Spinal cord (tissue), 10 donors: ENCODE data around the gene CRYL1. TPM values are rescaled to one million over a fixed set of nuclear protein-coding genes. Genes with fewer than 3 reads are reported as not detected.
A peak's percentile ranks its signal among the peaks of the same experiment; 100 is the strongest.

Source experiments
- DNase-seq, 6 donors: peaks; one replicate each; pipeline versions ENCODE4 v3.0.0 to v3.0.0-alpha.2; 2013 to 2015; ENCODE audit warnings: low spot score in 6 of 6, low read depth in 4 of 6
- H3K27ac ChIP-seq: one replicate; pipeline ENCODE4 v1.5.1; 2013; ENCODE audit warnings: low read depth, low read length, control low read depth
- H3K27me3 ChIP-seq: one replicate; pipeline ENCODE4 v1.6.1; 2013; ENCODE audit warnings: low read length; ENCODE audit not compliant: control insufficient read depth, insufficient read depth
- H3K36me3 ChIP-seq: one replicate; pipeline ENCODE4 v1.6.1; 2013; ENCODE audit warnings: low read length; ENCODE audit not compliant: control insufficient read depth, insufficient read depth
- H3K4me1 ChIP-seq: one replicate; pipeline ENCODE4 v1.6.1; 2013; ENCODE audit warnings: low read length; ENCODE audit not compliant: control insufficient read depth, insufficient read depth
- H3K4me3 ChIP-seq: one replicate; pipeline ENCODE4 v1.5.1; 2013; ENCODE audit warnings: low read depth, low read length, control low read depth
- H3K9me3 ChIP-seq: one replicate; pipeline ENCODE4 v1.6.1; 2013; ENCODE audit warnings: low read length; ENCODE audit not compliant: control insufficient read depth, insufficient read depth
- WGBS: methylation state at CpG from one replicate; pipeline ENCODE4 v1.1.5; 2013; ENCODE audit warnings: missing lambda C conversion rate; ENCODE audit not compliant: insufficient coverage; 5-methylcytosine and 5-hydroxymethylcytosine counted together
- polyA plus RNA-seq, 2 donors: library from polyadenylated mRNA; unstranded; fragments of 120-200 nt; gene quantifications; one replicate each; pipeline ENCODE4 v1.2.1, GENCODE V29; 2013; ENCODE audit not compliant: insufficient read length in 2 of 2
- total RNA-seq, 2 donors: library from RNA; depleted of rRNA in 1 of 2; stranded (reverse); fragments of 120-200 nt in 1 of 2; fragments of >200 nt in 1 of 2; gene quantifications; one replicate each; pipeline versions ENCODE4 v1.2.3 to v1.2.4, GENCODE V29; 2013 to 2014
- donor health status: healthy.

Gene CRYL1
- total and polyA plus RNA-seq, 4 donors, result 43.9 to 60.0 (median 52.6) TPM

- H3K4me3 ChIP-seq, result no peak overlapping the region
- H3K36me3 ChIP-seq, result no peaks in the 10 kb centered on the region
- no peaks in the 10 kb centered on the region for H3K9me3 ChIP-seq
- 93% methylated on average over 9 of the region's 11 CpGs for WGBS
- no peaks in the 10 kb centered on the region for H3K27me3 ChIP-seq
- no peak overlapping the region for H3K27ac ChIP-seq
- peaks cover 13% of the 10 kb centered on the region for H3K4me1 ChIP-seq
- DNase-seq, result no peak
These were observed 39.6 kb upstream of the CRYL1 start for GRCh38 chr13:20565115-20565736.

- Histone ChIP-seq H3K4me1 (peaks cover 7% of the 10 kb centered on the region), H3K27me3 (no peaks in the 10 kb centered on the region), H3K4me3 (no peak overlapping the region), H3K27ac (peak overlapping the region; percentile 58), H3K9me3 (no peaks in the 10 kb centered on the region), H3K36me3 (no peaks in the 10 kb centered on the region)
- 20% methylated on average over 4 of the region's 5 CpGs for WGBS
- DNase-seq, result peak in 1 of 6 donors; percentile 7
These were observed 36.1 kb upstream of the CRYL1 start for GRCh38 chr13:20561741-20562140.

- Histone ChIP-seq H3K9me3 (no peaks in the 10 kb centered on the region), H3K4me1 (no peaks in the 10 kb centered on the region), H3K4me3 (no peak overlapping the region), H3K27ac (no peak overlapping the region), H3K27me3 (no peaks in the 10 kb centered on the region), H3K36me3 (no peaks in the 10 kb centered on the region)
- DNase-seq, result peak in 1 of 6 donors; percentile 9
- 76% methylated on average over 4 of the region's 6 CpGs for WGBS
These were observed 34.2 kb upstream of the CRYL1 start for GRCh38 chr13:20559659-20560356.

- 88% methylated on average over 1 of the region's 3 CpGs for WGBS
These were observed 33.3 kb upstream of the CRYL1 start for GRCh38 chr13:20558982-20559381.

GRCh38 chr13:20553311-20553710, 27.7 kb upstream of the CRYL1 start:
- no peaks in the 10 kb centered on the region for H3K27me3 ChIP-seq
- no peak overlapping the region for H3K4me3 ChIP-seq
- DNase-seq, result peak in 4 of 6 donors; percentile 51 to 85 (median 66)
- H3K36me3 ChIP-seq, result no peaks in the 10 kb centered on the region
- H3K4me1 ChIP-seq, result peaks cover 17% of the 10 kb centered on the region
- H3K9me3 ChIP-seq, result no peaks in the 10 kb centered on the region
- WGBS, result 21% methylated on average over 2 of the region's 3 CpGs
- peak overlapping the region; percentile 80 for H3K27ac ChIP-seq

More at GRCh38 chr13:20558982-20559381, 33.3 kb upstream of the CRYL1 start:
- H3K4me3 ChIP-seq, result no peak overlapping the region
- no peaks in the 10 kb centered on the region for H3K9me3 ChIP-seq
- DNase-seq, result no peak
- H3K27me3 ChIP-seq, result no peaks in the 10 kb centered on the region
- H3K4me1 ChIP-seq, result peaks cover 4% of the 10 kb centered on the region
- no peak overlapping the region for H3K27ac ChIP-seq
- H3K36me3 ChIP-seq, result no peaks in the 10 kb centered on the region

- Histone ChIP-seq H3K4me1 (peaks cover 17% of the 10 kb centered on the region), H3K4me3 (no peak overlapping the region), H3K27ac (no peak overlapping the region), H3K27me3 (no peaks in the 10 kb centered on the region), H3K9me3 (no peaks in the 10 kb centered on the region), H3K36me3 (no peaks in the 10 kb centered on the region)
- DNase-seq, result no peak
- 57% methylated on average over 2 of the region's 5 CpGs for WGBS
These were observed 25.1 kb upstream of the CRYL1 start for GRCh38 chr13:20550799-20551198.

- no peak for DNase-seq
- H3K9me3 ChIP-seq, result no peaks in the 10 kb centered on the region
- WGBS, result 60% methylated on average over 1 of the region's 4 CpGs
- no peaks in the 10 kb centered on the region for H3K27me3 ChIP-seq
- H3K27ac ChIP-seq, result no peak overlapping the region
- H3K4me3 ChIP-seq, result no peak overlapping the region
- peaks cover 2% of the 10 kb centered on the region for H3K4me1 ChIP-seq
- H3K36me3 ChIP-seq, result no peaks in the 10 kb centered on the region
These were observed 21.8 kb upstream of the CRYL1 start for GRCh38 chr13:20547479-20547908.

GRCh38 chr13:20546556-20546955, 20.9 kb upstream of the CRYL1 start:
- Histone ChIP-seq H3K4me3 (no peak overlapping the region), H3K9me3 (no peaks in the 10 kb centered on the region), H3K36me3 (no peaks in the 10 kb centered on the region), H3K4me1 (no peaks in the 10 kb centered on the region), H3K27ac (no peak overlapping the region), H3K27me3 (no peaks in the 10 kb centered on the region)
- WGBS, result no CpG with 5 or more reads among the region's 1 CpG
- DNase-seq, result no peak

GRCh38 chr13:20544201-20544923, 18.7 kb upstream of the CRYL1 start:
- WGBS, result 90% methylated on average over 7 of the region's 7 CpGs
- Histone ChIP-seq H3K36me3 (no peaks in the 10 kb centered on the region), H3K4me1 (no peaks in the 10 kb centered on the region), H3K27me3 (no peaks in the 10 kb centered on the region), H3K4me3 (no peak overlapping the region), H3K27ac (no peak overlapping the region), H3K9me3 (no peaks in the 10 kb centered on the region)
- no peak for DNase-seq
